ENCODE data around the gene CARD11.

DNA sequence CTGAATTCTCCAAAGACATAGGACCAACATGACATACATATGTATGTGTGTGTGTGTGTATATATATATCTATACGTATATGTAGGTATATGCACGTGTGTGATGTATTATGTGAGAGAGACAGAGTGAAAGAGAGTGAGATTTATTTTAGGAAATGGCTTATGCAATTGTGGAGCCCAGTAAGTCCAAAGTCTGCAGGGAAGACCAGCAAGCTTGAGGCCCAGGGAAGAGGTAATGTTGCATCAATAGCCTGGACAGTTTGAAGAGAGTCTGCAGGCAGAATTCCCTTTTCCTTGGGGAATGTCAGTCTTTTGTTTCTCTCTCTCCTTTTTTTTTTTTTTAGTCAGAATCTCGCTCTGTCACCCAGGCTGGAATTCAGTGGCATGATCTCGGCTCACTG is 33.0 kb upstream of the CARD11 start:
- TF ChIP-seq, protein P1, sequence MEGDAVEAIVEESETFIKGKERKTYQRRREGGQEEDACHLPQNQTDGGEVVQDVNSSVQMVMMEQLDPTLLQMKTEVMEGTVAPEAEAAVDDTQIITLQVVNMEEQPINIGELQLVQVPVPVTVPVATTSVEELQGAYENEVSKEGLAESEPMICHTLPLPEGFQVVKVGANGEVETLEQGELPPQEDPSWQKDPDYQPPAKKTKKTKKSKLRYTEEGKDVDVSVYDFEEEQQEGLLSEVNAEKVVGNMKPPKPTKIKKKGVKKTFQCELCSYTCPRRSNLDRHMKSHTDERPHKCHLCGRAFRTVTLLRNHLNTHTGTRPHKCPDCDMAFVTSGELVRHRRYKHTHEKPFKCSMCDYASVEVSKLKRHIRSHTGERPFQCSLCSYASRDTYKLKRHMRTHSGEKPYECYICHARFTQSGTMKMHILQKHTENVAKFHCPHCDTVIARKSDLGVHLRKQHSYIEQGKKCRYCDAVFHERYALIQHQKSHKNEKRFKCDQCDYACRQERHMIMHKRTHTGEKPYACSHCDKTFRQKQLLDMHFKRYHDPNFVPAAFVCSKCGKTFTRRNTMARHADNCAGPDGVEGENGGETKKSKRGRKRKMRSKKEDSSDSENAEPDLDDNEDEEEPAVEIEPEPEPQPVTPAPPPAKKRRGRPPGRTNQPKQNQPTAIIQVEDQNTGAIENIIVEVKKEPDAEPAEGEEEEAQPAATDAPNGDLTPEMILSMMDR (IDR thresholded peaks at IDR 0.05; ENCODE audit: poor library complexity, severe bottlenecking) = no peak
- TF ChIP-seq MXI1 (conservative IDR thresholded peaks at IDR 0.05; ENCODE audit: poor library complexity, severe bottlenecking) = no peak
- no peak for TF ChIP-seq SMC3 (conservative IDR thresholded peaks at IDR 0.05; ENCODE audit: poor library complexity)
- no peak for TF ChIP-seq REST (IDR thresholded peaks at IDR 0.05; ENCODE audit: borderline replicate concordance)
